Keratinocyte (primary cell): Measurements from ENCODE around the gene STAG1.

Experiments used
- EZH2 ChIP-seq: IDR thresholded peaks from one replicate; pipeline ENCODE4 v1.6.1; 2012; ENCODE audit warnings: inconsistent platforms, mild to moderate bottlenecking, low read length, moderate library complexity
- TF ChIP-seq, protein P1 (sequence below), 3 experiments: IDR thresholded peaks in 1 of 3; conservative IDR thresholded peaks in 1 of 3; optimal IDR thresholded peaks in 1 of 3; 2 replicates in 2 of 3; 3 replicates in 1 of 3; pipeline versions ENCODE3 to v1.5.1; 2011; ENCODE audit warnings: low read length in 3 of 3, mild to moderate bottlenecking in 3 of 3, moderate library complexity in 2 of 3, control low read depth in 1 of 3, inconsistent platforms in 1 of 3; ENCODE audit not compliant: insufficient read depth in 2 of 3; ENCODE audit errors: extremely low read depth in 1 of 3

DNA sequence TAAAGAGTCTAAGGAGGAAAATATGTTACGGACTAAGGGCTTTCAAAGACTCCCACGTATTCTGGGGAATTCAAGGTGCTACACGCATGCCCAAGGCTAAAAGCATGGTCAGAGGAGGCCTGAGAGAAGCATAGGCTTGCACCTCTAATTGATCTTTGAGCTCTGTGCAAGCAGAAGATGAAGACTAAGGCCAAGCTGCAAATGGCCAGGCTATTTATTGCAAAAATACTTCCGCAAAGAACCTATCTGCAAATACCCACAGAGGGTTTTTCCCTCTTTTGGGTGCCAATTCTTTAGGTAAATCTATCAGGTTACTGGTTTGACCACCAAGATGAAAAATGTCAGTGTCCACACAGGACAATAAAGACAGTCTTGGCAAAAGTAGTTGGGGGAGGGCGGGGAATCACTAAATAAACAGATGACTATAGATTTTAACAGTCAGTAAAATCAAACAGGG is 119.5 kb downstream of the STAG1 start:
- TF ChIP-seq, protein P1, sequence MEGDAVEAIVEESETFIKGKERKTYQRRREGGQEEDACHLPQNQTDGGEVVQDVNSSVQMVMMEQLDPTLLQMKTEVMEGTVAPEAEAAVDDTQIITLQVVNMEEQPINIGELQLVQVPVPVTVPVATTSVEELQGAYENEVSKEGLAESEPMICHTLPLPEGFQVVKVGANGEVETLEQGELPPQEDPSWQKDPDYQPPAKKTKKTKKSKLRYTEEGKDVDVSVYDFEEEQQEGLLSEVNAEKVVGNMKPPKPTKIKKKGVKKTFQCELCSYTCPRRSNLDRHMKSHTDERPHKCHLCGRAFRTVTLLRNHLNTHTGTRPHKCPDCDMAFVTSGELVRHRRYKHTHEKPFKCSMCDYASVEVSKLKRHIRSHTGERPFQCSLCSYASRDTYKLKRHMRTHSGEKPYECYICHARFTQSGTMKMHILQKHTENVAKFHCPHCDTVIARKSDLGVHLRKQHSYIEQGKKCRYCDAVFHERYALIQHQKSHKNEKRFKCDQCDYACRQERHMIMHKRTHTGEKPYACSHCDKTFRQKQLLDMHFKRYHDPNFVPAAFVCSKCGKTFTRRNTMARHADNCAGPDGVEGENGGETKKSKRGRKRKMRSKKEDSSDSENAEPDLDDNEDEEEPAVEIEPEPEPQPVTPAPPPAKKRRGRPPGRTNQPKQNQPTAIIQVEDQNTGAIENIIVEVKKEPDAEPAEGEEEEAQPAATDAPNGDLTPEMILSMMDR (optimal IDR thresholded peaks at IDR 0.05 in 1 of 3, IDR thresholded peaks at IDR 0.05 in 1 of 3, conservative IDR thresholded peaks at IDR 0.05 in 1 of 3; ENCODE audit: extremely low read depth in 1 of 3, insufficient read depth in 2 of 3, low read length in 3 of 3) = no peak
- TF ChIP-seq EZH2 = no peak
